GM12892 (cell line): ENCODE measurements around the gene FAM107B.

Experiments used
- POLR2A ChIP-seq: IDR thresholded peaks from 2 replicates; pipeline ENCODE4 v1.6.1; 2011; ENCODE audit warnings: low read depth, low read length, control low read depth
- POLR2AphosphoS5 ChIP-seq: IDR thresholded peaks from 2 replicates; pipeline ENCODE4 v1.6.1; 2011; ENCODE audit warnings: low read depth, low read length, control low read depth
- TAF1 ChIP-seq: IDR thresholded peaks from 2 replicates; pipeline ENCODE4 v1.6.1; 2011; ENCODE audit warnings: low read depth, mild to moderate bottlenecking, control low read depth, low read length, borderline replicate concordance

GRCh38 chr10:14595526-14596182 lies 179.0 kb downstream of the FAM107B start:
- TF ChIP-seq TAF1 = no peak
- TF ChIP-seq POLR2A = peak; percentile 87
- peak; percentile 92 for TF ChIP-seq POLR2AphosphoS5
